A673 (cell line): ENCODE data around the gene ODR4.

Experiments
- EZH2 ChIP-seq: fragments of 200-600 bp; sonication (generic); IDR thresholded peaks from 2 replicates; pipeline ENCODE4 v1.6.1; 2017; ENCODE audit warnings: borderline replicate concordance, low read depth, mild to moderate bottlenecking, mixed read lengths, antibody characterized with exemption, low read length; ENCODE audit not compliant: poor library complexity, severe bottlenecking
- TF ChIP-seq, protein P1 (sequence below): fragments of 300-800, 200-600 bp; sonication (generic); conservative IDR thresholded peaks from 2 replicates; pipeline ENCODE4 v1.5.1; 2017; ENCODE audit warnings: low read depth, mild to moderate bottlenecking, antibody characterized with exemption, low read length, moderate library complexity, mixed read lengths

DNA sequence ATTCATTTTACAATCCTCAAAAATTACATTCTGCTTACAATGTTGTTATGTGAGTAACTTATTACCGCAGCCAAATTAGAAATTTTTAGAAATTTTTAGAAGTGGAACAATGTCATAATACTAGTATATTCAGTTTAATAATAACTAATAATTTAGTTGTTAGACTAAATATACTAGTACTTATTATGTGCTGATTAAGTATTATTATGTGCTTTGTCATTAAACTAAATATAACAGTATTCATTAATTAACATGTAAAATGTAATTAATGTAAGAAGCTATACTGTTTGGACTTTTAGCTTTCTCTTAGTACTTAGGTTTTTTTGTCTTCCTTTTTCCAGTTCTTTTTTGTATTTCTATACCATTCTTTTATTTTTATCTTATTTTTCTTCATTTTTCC, 15.3 kb downstream of the ODR4 start:
- TF ChIP-seq, protein P1, sequence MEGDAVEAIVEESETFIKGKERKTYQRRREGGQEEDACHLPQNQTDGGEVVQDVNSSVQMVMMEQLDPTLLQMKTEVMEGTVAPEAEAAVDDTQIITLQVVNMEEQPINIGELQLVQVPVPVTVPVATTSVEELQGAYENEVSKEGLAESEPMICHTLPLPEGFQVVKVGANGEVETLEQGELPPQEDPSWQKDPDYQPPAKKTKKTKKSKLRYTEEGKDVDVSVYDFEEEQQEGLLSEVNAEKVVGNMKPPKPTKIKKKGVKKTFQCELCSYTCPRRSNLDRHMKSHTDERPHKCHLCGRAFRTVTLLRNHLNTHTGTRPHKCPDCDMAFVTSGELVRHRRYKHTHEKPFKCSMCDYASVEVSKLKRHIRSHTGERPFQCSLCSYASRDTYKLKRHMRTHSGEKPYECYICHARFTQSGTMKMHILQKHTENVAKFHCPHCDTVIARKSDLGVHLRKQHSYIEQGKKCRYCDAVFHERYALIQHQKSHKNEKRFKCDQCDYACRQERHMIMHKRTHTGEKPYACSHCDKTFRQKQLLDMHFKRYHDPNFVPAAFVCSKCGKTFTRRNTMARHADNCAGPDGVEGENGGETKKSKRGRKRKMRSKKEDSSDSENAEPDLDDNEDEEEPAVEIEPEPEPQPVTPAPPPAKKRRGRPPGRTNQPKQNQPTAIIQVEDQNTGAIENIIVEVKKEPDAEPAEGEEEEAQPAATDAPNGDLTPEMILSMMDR, result no peak
- no peak for TF ChIP-seq EZH2
